Mesothelial cell of epicardium (in vitro differentiated cells): ENCODE results near the gene ARHGAP25. TPM values are rescaled to one million over a fixed set of nuclear protein-coding genes. Genes with fewer than 3 reads are reported as not detected.

ENCODE experiments used
- DNase-seq, 2 experiments: peaks; one replicate each; pipeline ENCODE4 v3.0.0; 2021; ENCODE audit warnings: low spot score in 2 of 2; ENCODE audit not compliant: unreplicated experiment in 2 of 2
- H3K27ac Mint-ChIP-seq: 2 replicates; pipeline ENCODE4 v1.8.0; 2021; ENCODE audit warnings: mixed read lengths
- H3K27me3 Mint-ChIP-seq: 2 replicates; pipeline ENCODE4 v1.8.0; 2021; ENCODE audit warnings: low read depth, mixed read lengths
- H3K36me3 Mint-ChIP-seq: 2 replicates; pipeline ENCODE4 v1.8.0; 2021; ENCODE audit warnings: mixed read lengths
- H3K4me1 Mint-ChIP-seq: 2 replicates; pipeline ENCODE4 v1.8.0; 2021; ENCODE audit warnings: mixed read lengths
- H3K4me3 Mint-ChIP-seq: 2 replicates; pipeline ENCODE4 v1.8.0; 2021; ENCODE audit warnings: mild to moderate bottlenecking, moderate library complexity, mixed read lengths
- H3K9me3 Mint-ChIP-seq: 2 replicates; pipeline ENCODE4 v1.8.0; 2021; ENCODE audit warnings: mixed read lengths
- total RNA-seq: library from RNA; stranded (reverse); gene quantifications from 3 replicates; pipeline ENCODE4 v1.2.1, GENCODE V29; 2021
- TF ChIP-seq, protein P1 (sequence below): fragments of 200-600 bp; sonication (generic); IDR thresholded peaks from one replicate; pipeline ENCODE4 v1.5.0; 2021; ENCODE audit warnings: antibody characterized with exemption; ENCODE audit not compliant: unreplicated experiment

Gene ARHGAP25
- total RNA-seq, 1 donor from 2014 or later: 1.4 TPM

DNA sequence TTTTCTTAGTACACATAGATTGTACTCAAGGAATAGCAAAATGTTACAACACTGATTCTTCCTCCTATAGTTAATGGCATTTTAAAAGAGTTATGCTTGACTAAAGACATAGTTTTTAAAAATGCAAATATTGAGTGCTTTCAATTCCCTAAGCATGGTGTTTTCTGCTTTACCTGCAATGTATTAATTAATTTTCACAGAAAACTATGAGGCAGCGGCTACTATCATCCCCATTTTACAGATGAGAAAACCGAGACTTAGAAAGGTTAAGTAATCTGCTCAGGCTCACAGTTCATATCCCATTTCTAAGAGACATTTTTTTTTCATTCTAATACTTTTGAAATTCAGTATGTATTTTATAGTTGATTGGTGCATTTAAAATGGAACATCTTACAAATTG, 98.6 kb downstream of the ARHGAP25 start:
- Mint-ChIP-seq H3K27me3 (peaks cover 10% of the 10 kb centered on the region), H3K4me3 (no peak overlapping the region), H3K4me1 (peaks cover 19% of the 10 kb centered on the region), H3K9me3 (no peaks in the 10 kb centered on the region), H3K27ac (no peak overlapping the region), H3K36me3 (no peaks in the 10 kb centered on the region)
- TF ChIP-seq, protein P1, sequence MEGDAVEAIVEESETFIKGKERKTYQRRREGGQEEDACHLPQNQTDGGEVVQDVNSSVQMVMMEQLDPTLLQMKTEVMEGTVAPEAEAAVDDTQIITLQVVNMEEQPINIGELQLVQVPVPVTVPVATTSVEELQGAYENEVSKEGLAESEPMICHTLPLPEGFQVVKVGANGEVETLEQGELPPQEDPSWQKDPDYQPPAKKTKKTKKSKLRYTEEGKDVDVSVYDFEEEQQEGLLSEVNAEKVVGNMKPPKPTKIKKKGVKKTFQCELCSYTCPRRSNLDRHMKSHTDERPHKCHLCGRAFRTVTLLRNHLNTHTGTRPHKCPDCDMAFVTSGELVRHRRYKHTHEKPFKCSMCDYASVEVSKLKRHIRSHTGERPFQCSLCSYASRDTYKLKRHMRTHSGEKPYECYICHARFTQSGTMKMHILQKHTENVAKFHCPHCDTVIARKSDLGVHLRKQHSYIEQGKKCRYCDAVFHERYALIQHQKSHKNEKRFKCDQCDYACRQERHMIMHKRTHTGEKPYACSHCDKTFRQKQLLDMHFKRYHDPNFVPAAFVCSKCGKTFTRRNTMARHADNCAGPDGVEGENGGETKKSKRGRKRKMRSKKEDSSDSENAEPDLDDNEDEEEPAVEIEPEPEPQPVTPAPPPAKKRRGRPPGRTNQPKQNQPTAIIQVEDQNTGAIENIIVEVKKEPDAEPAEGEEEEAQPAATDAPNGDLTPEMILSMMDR: no peak
- DNase-seq: no peak

DNA sequence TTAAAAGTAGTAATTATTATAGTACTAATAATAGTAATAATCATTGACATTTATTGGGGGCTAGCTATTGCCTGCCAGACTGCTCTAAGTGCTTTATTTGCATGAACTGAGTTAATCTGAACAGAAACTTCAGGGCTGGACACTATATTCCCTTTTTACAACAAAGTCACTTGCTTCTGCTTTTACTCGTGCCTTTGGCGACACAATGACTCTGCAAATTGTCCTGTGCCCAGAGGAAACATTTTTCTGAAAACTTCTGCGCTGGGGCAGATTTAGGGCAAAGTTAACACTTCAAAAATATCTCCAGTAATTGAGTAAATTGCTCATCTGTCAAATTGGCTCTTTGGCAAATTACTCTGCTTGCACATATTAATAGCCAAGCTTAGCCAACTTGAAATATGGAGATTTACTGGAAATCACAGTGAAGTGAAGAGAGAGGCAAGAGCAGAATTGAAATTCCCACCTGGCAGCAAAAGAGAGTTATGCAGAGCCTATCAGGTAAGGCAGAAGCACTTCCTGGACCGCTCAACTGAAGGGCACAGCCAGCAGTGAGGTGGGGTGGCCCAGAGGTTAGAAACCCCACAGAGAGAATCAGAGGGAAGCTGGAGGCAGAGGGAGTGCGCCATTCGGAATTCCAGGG, 100.2 kb downstream of the ARHGAP25 start:
- H3K4me1 Mint-ChIP-seq: peaks cover 3% of the 10 kb centered on the region
- H3K27ac Mint-ChIP-seq: no peak overlapping the region
- TF ChIP-seq, protein P1: no peak
- H3K36me3 Mint-ChIP-seq: no peaks in the 10 kb centered on the region
- DNase-seq: no peak
- no peak overlapping the region for H3K4me3 Mint-ChIP-seq
- peaks cover 10% of the 10 kb centered on the region for H3K27me3 Mint-ChIP-seq
- no peaks in the 10 kb centered on the region for H3K9me3 Mint-ChIP-seq

DNA sequence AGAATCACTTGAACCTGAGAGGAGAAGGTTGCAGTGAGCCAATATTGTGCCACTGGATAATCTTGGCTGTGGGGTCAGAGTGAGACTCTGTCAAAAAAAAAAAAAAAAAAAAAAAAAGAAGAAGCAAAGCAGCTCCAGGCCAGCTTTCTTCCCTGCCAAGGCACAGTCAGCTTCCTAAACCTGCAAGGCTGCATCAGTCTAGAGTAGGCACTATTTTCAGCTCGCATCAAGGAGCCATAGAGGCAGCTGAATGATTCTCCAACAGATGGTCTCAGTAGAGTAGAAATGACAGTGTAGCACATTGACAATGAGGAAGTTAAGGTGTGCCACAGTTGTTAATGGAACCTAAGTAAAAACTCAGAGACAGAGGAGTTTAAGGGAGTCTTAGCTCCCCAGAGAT, 101.0 kb downstream of the ARHGAP25 start:
- Mint-ChIP-seq H3K27ac (no peak overlapping the region), H3K27me3 (peaks cover 10% of the 10 kb centered on the region), H3K4me1 (peaks cover 3% of the 10 kb centered on the region), H3K9me3 (no peaks in the 10 kb centered on the region), H3K36me3 (no peaks in the 10 kb centered on the region), H3K4me3 (no peak overlapping the region)
- DNase-seq: no peak
- TF ChIP-seq, protein P1: no peak

DNA sequence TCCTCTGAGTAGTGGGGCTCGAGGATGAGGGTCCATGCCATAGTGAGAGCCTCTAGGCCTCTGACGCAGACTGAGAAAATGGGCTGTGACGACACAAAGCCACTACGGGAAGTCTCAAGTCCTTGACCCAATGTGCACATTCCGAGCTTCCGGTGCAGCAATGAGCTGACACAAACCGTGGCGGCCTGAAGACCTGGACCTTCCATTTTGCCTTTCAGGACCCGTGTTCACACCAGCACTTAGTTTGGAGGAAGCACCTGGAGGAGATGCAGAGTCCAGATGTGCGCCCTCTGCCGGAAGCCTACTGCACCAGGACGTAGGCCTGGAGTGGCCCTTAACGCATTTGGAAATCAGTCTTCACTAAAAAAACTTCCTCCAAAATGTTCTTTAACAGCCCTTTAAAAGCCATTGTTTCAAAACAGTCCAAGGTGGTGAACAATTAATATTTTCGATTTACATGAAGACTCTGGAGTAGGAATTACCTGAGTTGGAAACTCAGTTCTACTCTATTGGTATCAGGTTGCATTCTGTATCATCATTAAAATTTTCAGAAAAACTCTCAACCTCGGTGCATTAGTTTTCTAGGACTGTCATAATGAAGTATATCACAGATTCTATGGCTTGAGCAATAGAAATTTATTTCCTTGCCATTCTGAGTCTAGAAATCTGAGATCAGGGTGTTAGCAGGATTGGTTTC, 102.7 kb downstream of the ARHGAP25 start:
- TF ChIP-seq, protein P1: peak; percentile 36
- Mint-ChIP-seq H3K4me3 (no peak overlapping the region), H3K9me3 (no peaks in the 10 kb centered on the region), H3K36me3 (no peaks in the 10 kb centered on the region), H3K27ac (no peak overlapping the region), H3K4me1 (no peaks in the 10 kb centered on the region), H3K27me3 (peaks cover 8% of the 10 kb centered on the region)
- DNase-seq: peak; percentile 30 to 71

DNA sequence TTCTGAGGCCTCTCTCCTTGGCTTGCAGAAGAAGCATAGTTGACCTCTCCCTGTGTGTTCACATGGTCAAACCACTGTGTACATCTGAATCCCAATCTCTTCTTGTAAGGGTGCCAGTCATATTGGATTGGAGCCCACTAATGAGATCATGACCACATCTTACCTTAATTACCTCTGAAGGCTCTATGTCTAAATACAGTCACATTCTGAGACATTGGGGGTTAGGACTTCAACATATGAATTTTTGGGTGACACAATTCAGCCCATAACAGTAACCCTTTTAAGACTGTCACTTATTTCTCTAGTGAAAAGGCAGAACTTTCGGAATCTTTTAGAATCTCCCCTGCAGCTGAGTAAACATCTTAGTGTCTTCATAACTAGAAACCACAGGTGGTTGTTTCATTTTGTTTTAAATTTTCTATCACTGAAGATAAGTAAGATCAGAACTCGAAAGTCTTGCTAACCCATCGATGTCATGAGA, 103.3 kb downstream of the ARHGAP25 start:
- Mint-ChIP-seq H3K27ac (no peak overlapping the region), H3K4me1 (no peaks in the 10 kb centered on the region), H3K4me3 (no peak overlapping the region), H3K36me3 (no peaks in the 10 kb centered on the region), H3K27me3 (peaks cover 5% of the 10 kb centered on the region), H3K9me3 (no peaks in the 10 kb centered on the region)
- DNase-seq: no peak
- TF ChIP-seq, protein P1: no peak
